ENCODE data around the gene IRS1. TPM values are rescaled to one million over a fixed set of nuclear protein-coding genes. Genes with fewer than 3 reads are reported as not detected.

Gene IRS1
- total and polyA plus RNA-seq, 2 donors (not counting 1 experiment from before 2014, with no cell fraction given) = 14.3 to 29.1 TPM

- Histone ChIP-seq H3K9ac (ENCODE audit: insufficient read depth, low read length) (no peak overlapping the region), H3K9me3 (ENCODE audit: control insufficient read depth, insufficient read depth, low read depth, low read length) (no peaks in the 10 kb centered on the region), H3K79me2 (ENCODE audit: control insufficient read depth, insufficient read depth, low read length) (peaks cover 85% of the 10 kb centered on the region), H4K20me1 (ENCODE audit: control insufficient read depth, extremely low read depth, insufficient read depth, low read length) (no peaks in the 10 kb centered on the region), H3K36me3 (ENCODE audit: control insufficient read depth, insufficient read depth, low read length) (peaks cover 2% of the 10 kb centered on the region), H3K27me3 (ENCODE audit: control insufficient read depth, insufficient read depth, low read length) (no peaks in the 10 kb centered on the region), H3K27ac (ENCODE audit: insufficient read depth, low read length) (no peak overlapping the region), H3K4me3 (replicated peaks in 1 of 4; ENCODE audit: control extremely low read depth in 1 of 4, insufficient read depth in 1 of 4, low read depth in 3 of 4, low read length in 4 of 4) (no peak overlapping the region), H3K4me1 (ENCODE audit: control insufficient read depth, extremely low read depth, insufficient read depth, low read length) (peaks cover 31% of the 10 kb centered on the region), H2AFZ (ENCODE audit: low read length) (no peak overlapping the region), H3K4me2 (ENCODE audit: extremely low read depth, insufficient read depth, low read length) (no peak overlapping the region)
- TF ChIP-seq CTCF (conservative IDR thresholded peaks at IDR 0.05 in 1 of 2, IDR thresholded peaks at IDR 0.05 in 1 of 2; ENCODE audit: low read depth in 1 of 2, low read length in 2 of 2) (no peak), EZH2 (IDR thresholded peaks at IDR 0.05; ENCODE audit: low read length, missing control alignments) (no peak)
- peak in 1 of 2 donors; percentile 79 for DNase-seq (ENCODE audit: low read depth in 2 of 2)
Measured at GRCh38 chr2:226763320-226763719, 36.3 kb downstream of the IRS1 start.

GRCh38 chr2:226761195-226761583 is 38.4 kb downstream of the IRS1 start:
- Histone ChIP-seq H3K4me1 (ENCODE audit: control insufficient read depth, extremely low read depth, insufficient read depth, low read length) (peaks cover 33% of the 10 kb centered on the region), H3K79me2 (ENCODE audit: control insufficient read depth, insufficient read depth, low read length) (peaks cover 85% of the 10 kb centered on the region), H3K9me3 (ENCODE audit: control insufficient read depth, insufficient read depth, low read depth, low read length) (no peaks in the 10 kb centered on the region), H3K27me3 (ENCODE audit: control insufficient read depth, insufficient read depth, low read length) (no peaks in the 10 kb centered on the region), H3K36me3 (ENCODE audit: control insufficient read depth, insufficient read depth, low read length) (peaks cover 1% of the 10 kb centered on the region), H3K9ac (ENCODE audit: insufficient read depth, low read length) (no peak overlapping the region), H4K20me1 (ENCODE audit: control insufficient read depth, extremely low read depth, insufficient read depth, low read length) (no peaks in the 10 kb centered on the region), H3K4me3 (replicated peaks in 1 of 4; ENCODE audit: control extremely low read depth in 1 of 4, insufficient read depth in 1 of 4, low read depth in 3 of 4, low read length in 4 of 4) (no peak overlapping the region), H3K27ac (ENCODE audit: insufficient read depth, low read length) (peak overlapping the region; percentile 86), H3K4me2 (ENCODE audit: extremely low read depth, insufficient read depth, low read length) (peak overlapping the region; percentile 34), H2AFZ (ENCODE audit: low read length) (no peak overlapping the region)
- no peak for DNase-seq (ENCODE audit: low read depth in 2 of 2)
- TF ChIP-seq CTCF (conservative IDR thresholded peaks at IDR 0.05 in 1 of 2, IDR thresholded peaks at IDR 0.05 in 1 of 2; ENCODE audit: low read depth in 1 of 2, low read length in 2 of 2) (peak in 1 of 2 donors; percentile 8), EZH2 (IDR thresholded peaks at IDR 0.05; ENCODE audit: low read length, missing control alignments) (no peak)

GRCh38 chr2:226760412-226761194 is 39.0 kb downstream of the IRS1 start:
- H3K4me2 ChIP-seq (ENCODE audit: extremely low read depth, insufficient read depth, low read length) = peak overlapping the region; percentile 34
- peaks cover 1% of the 10 kb centered on the region for H3K36me3 ChIP-seq (ENCODE audit: control insufficient read depth, insufficient read depth, low read length)
- H3K9me3 ChIP-seq (ENCODE audit: control insufficient read depth, insufficient read depth, low read depth, low read length) = no peaks in the 10 kb centered on the region
- H3K4me3 ChIP-seq (replicated peaks in 1 of 4; ENCODE audit: control extremely low read depth in 1 of 4, insufficient read depth in 1 of 4, low read depth in 3 of 4, low read length in 4 of 4) = no peak overlapping the region
- no peaks in the 10 kb centered on the region for H3K27me3 ChIP-seq (ENCODE audit: control insufficient read depth, insufficient read depth, low read length)
- peak; percentile 94 for DNase-seq (ENCODE audit: low read depth in 2 of 2)
- no peak overlapping the region for H2AFZ ChIP-seq (ENCODE audit: low read length)
- peak overlapping the region; percentile 86 for H3K27ac ChIP-seq (ENCODE audit: insufficient read depth, low read length)
- peaks cover 89% of the 10 kb centered on the region for H3K79me2 ChIP-seq (ENCODE audit: control insufficient read depth, insufficient read depth, low read length)
- no peaks in the 10 kb centered on the region for H4K20me1 ChIP-seq (ENCODE audit: control insufficient read depth, extremely low read depth, insufficient read depth, low read length)
- peaks cover 38% of the 10 kb centered on the region for H3K4me1 ChIP-seq (ENCODE audit: control insufficient read depth, extremely low read depth, insufficient read depth, low read length)
- TF ChIP-seq CTCF (conservative IDR thresholded peaks at IDR 0.05 in 1 of 2, IDR thresholded peaks at IDR 0.05 in 1 of 2; ENCODE audit: low read depth in 1 of 2, low read length in 2 of 2) (no peak), EZH2 (IDR thresholded peaks at IDR 0.05; ENCODE audit: low read length, missing control alignments) (no peak)
- H3K9ac ChIP-seq (ENCODE audit: insufficient read depth, low read length) = no peak overlapping the region

Data from fibroblast of lung (primary cell).